Kasumi-1 (cell line): ENCODE measurements around the gene PRDM15.

Experiments used
- DNase-seq, 2 experiments: peaks; one replicate each; lab custom pipeline; 2025; lab: John Stamatoyannopoulos, UW

PRDM15 gene

DNA sequence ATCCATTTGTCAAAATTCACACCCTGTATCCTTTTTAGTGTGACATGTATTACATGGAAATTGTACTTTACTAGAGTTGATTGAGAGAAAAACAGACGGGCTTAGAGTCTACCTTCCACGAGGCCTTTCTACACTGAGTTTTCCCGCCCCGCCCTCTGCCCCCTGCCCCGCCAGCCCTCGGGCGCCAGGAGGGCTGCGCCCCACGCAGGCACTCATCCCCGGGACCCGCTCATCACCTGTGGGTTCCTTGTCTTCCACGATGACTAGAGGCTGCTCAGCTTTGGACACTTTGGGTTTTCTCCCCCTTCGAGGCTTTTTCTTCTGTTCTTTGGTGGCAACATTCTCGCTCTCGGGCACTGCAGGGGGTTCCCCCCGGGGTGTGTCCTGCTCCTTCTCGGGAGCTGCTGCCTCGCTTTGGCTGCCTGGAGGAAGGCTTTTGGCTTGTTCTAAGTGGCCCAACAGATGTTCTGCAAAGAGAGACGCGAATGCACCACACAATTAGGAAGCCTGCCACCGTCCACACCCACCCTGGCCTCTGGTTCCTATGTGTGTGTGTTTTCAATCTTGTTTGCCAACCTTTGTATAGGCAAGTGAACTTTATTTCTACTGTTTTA lies 39.6 kb downstream of the PRDM15 start:
- DNase-seq, result no peak

- DNase-seq, result no peak
These were observed 41.3 kb downstream of the PRDM15 start for GRCh38 chr21:41837756-41838297.

GRCh38 chr21:41836166-41837015 lies 42.8 kb downstream of the PRDM15 start:
- DNase-seq, result no peak

DNA sequence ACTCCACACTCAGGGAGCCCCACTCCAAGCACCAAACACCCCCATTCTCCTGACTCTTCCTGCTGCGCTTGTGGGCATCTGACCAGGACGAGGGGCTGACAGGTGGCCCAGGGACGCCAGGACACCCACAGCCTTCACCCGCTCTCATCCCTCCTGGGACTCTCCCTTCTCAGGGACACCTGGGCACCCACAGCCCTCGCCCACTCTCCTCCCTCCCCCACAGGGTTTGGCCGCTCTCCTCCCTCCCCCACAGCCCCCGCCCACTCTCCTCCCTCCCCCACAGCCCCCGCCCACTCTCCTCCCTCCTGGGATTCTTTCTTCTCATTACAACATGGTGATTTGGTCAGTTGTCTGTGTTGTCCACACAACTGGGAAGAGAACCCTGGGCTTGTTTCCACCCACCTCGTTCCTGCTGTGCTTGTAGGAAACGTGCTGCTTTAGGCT lies 43.4 kb downstream of the PRDM15 start:
- DNase-seq, result no peak

GRCh38 chr21:41834926-41835663 lies 44.0 kb downstream of the PRDM15 start:
- DNase-seq, result no peak

DNA sequence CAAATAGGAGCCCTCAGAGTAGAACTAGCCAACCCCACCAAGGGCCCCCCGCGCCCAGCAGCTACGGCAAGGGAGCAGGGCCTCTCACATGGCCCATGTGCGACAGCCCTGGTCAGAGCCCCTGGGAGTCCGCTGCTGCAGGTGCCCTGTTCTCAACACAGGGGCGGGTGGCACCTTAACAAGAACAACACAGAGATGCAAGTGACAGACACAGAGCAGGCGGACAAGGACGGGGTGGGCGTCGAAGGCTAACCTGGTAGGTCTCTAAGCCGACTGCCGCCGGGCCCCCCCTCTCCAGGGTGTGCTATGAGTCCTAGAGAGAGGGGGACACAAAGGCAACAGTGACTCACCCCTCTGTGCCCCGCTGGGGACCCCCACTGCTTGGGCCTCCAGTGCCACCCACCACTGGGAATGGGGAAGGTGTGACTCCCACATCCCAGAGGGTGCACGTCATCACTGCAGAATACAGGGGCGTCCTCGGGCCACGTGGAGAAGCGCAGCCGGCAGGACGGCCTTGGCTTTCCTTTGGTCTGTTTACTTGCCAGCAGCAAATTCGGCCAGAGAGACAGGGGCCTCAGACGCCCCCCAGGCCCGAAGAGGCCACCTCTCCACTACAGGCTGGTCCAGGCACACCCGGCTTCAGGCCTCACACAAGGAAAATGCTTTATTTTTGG lies 44.8 kb downstream of the PRDM15 start:
- DNase-seq, result no peak

GRCh38 chr21:41833497-41834115 lies 45.5 kb downstream of the PRDM15 start:
- no peak for DNase-seq

- DNase-seq, result no peak
These were observed 46.3 kb downstream of the PRDM15 start for GRCh38 chr21:41832596-41833496.

DNA sequence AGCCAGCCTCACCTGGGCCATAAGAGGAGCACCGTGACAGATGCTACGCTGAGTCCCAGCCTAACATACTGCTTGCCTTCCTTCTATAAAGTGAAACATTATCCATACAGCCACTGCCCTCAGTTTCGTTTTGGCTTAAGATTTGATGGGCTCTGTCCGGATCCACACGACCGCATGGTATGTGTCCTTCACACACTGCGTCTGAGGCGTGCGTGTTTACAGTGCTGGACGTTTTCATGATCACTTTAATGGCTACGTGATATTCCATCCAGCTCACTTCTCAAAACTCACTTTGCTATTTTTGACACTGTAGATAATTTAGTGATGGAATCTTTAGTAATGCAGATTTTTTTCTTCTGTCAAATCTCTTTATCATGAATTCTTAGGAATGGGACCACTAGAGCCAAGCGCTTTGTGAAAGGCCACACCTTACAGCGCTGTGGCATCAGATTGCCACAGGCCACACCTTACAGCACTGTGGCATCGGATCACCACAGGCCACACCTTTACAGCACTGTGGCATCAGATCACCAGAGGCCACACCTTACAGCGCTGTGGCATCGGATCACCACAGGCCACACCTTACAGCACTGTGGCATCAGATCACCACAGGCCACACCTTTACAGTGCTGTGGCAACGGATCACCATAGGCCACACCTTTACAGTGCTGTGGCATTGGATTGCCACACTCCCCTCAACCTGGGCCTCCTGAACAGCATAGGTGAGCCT lies 47.1 kb downstream of the PRDM15 start:
- no peak for DNase-seq

GRCh38 chr21:41831453-41831831 lies 47.7 kb downstream of the PRDM15 start:
- DNase-seq, result no peak

- no peak for DNase-seq
These were observed 48.2 kb downstream of the PRDM15 start for GRCh38 chr21:41830764-41831452.

GRCh38 chr21:41830145-41830707 lies 48.9 kb downstream of the PRDM15 start:
- DNase-seq, result no peak

DNA sequence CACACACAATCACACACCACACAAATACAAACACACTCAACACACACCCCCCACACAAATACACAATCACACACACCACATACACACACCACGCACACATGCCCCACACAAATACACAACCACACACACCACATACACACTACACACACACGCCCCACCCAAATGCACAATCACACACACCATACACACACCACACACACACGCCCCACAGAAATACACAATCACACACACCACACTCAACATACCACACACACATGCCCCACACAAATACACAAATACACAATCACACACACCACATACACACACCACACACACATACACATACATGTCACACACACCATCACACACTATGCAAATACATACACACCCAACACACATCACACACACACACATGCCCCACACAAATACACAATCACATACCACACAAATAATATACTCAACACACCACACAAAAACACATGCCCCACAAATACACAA lies 50.2 kb downstream of the PRDM15 start:
- no peak for DNase-seq

DNA sequence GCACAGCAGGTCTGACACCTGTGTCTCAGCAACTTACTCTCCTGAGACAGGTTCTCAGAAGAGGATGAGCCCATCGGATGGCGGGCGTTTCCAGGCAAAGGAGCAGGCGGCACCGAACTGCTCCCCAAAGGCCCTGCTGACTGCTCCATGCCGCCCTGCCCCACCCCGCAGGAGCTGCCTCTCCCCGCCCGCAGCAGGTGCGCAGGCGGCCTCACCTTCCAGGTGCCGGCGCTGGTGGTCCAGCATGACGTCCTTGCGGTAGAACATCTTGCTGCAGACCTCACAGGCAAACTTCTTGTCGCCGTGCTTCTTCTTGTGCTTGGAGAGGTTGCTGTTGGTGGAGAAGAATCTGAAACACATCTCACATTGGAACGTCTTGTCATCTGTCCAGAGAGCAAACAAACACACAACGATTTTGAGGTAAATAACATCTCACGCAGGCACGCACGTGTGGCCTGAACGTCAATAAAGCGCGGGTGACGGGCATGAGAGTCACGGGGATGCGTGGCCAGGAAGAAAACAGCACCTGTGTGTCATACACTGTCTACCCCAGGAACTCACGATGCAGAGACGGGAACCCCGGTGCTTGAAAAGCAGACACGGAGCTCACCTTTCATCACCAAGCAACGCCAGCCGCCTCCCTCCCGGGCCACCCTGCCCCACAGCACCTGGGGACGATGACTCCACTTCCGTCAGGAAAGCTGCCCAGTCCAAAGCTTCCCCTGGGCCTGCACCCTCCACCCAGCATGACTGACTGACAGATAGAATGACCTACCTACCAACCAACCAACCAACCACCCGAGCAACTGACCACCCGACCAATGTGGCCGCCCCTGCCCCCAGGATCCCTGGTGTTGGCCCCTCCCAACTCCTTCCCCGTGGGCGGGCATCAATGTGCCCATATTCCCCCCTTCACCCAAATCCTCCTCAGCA lies 50.9 kb downstream of the PRDM15 start:
- DNase-seq, result no peak

DNA sequence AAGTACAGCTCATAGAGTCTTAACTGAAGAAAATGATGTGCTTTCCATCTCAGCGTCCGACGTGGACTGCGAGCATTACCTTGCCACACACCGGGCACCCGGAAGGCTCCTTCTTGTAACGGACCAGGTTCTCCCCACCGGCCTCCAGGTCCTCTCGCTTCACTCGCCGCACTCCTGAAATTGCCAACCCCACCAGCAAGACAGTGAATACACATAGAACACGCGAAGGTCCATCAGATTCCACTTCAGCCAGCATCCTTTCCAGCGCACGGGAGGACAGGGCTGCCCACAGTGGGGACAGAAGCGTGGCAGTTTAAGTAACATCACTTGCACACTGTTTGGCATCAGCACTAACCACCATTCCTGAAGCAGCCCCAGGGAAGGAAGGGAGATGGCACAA lies 53.3 kb downstream of the PRDM15 start:
- no peak for DNase-seq

DNA sequence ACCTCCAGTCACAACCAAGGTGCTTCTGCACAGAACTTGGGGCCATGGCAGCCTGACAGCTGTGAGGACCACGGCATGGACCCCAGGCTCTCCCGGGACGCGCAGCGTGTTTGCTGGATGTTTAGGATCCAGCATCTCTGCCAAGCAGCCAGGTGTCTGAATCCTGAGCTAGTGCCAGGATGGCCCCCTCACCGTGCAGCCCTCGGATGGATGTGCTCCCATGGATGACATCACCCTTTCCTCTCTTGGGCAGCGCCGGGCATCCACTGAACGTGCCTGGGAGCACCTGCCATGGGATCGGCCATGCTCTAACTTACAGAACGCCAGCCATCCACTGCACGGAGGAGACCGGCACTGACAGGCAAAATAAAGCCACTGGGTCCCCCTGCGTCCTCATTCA lies 53.9 kb downstream of the PRDM15 start:
- DNase-seq, result no peak

DNA sequence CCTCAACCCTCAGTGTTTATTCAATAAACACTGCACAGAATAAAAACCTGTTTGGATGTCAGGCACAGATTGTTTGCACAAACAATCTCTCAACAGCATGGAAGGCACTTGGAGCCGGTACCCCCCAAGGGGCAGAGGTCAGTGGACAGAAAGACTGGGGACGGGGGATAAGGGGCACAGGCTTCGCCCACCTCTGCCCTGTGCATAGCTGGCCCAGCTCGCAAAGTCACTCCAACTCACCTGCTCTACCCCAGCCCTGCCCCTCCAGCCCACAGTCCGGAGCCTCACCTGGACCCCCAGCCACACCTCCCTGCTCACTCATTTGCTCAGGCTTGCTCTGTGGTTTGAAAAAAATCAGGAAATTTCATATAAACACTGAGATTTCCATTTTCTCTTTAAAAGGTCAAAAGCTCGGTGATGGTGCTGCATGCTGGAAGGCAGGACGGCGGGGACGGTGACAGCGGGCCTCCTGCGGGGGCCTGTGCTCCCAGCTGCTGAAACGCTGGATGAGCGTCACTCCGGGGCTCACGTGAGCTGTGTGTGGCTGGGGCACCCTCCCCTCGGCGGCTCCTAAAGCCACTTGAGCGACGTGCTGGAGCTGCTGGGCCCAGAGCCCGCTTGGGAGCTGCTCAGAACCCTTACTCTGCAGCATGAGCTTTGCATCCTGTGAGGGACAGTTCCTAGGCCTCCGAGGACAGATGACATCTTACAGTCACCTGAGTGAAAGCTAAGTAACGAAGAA lies 54.5 kb downstream of the PRDM15 start:
- DNase-seq, result no peak
